Esophagus squamous epithelium (tissue), 5 donors: ENCODE results near the gene ACIN1. TPM values are rescaled to one million over a fixed set of nuclear protein-coding genes. Genes with fewer than 3 reads are reported as not detected.

Experiments used
- DNase-seq: peaks from one replicate; lab custom pipeline; 2025; lab: John Stamatoyannopoulos, UW
- H3K27ac ChIP-seq, 4 donors: fragments of 200-600 bp; sonication (generic); one replicate each; pipeline ENCODE4 v1.5.1; 2016 to 2019; ENCODE audit warnings: mild to moderate bottlenecking in 1 of 4
- H3K27me3 ChIP-seq, 4 donors: fragments of 200-600 bp; sonication (generic); 1 replicate in 3 of 4; 2 replicates in 1 of 4; pipeline versions ENCODE4 v1.5.1 to v1.6.0; 2017 to 2021; ENCODE audit warnings: antibody characterized with exemption in 1 of 4
- H3K36me3 ChIP-seq, 3 donors: fragments of 200-600 bp; sonication (generic); one replicate each; pipeline ENCODE4 v1.5.1; 2016 to 2019
- H3K4me1 ChIP-seq, 3 donors: fragments of 200-600 bp; sonication (generic); one replicate each; pipeline ENCODE4 v1.5.1; 2017 to 2019
- H3K4me3 ChIP-seq, 4 donors: fragments of 200-600 bp; sonication (generic); 1 replicate in 3 of 4; 2 replicates in 1 of 4; pipeline ENCODE4 v1.5.1; 2016 to 2019; ENCODE audit warnings: mild to moderate bottlenecking in 2 of 4, moderate library complexity in 1 of 4
- H3K9me3 ChIP-seq, 3 donors: fragments of 200-600 bp; sonication (generic); one replicate each; pipeline ENCODE4 v1.5.1; 2016 to 2019
- CTCF ChIP-seq, 6 experiments: fragments of 450-650 bp in 4 of 6; fragments of 200-600 bp in 2 of 6; sonication (generic) in 2 of 6; IDR thresholded peaks; one replicate each; pipeline ENCODE4 v1.5.1; 2016 to 2019; ENCODE audit warnings: antibody characterized with exemption in 6 of 6, mild to moderate bottlenecking in 4 of 6, moderate library complexity in 4 of 6
- POLR2A ChIP-seq, 4 donors: fragments of 450-650 bp; IDR thresholded peaks; one replicate each; pipeline ENCODE4 v1.6.1; 2017; ENCODE audit warnings: antibody characterized with exemption in 4 of 4, mild to moderate bottlenecking in 4 of 4, moderate library complexity in 3 of 4
- WGBS, 2 donors: methylation state at CpG; one replicate each; pipeline ENCODE4 v1.1.5; 2018; 5-methylcytosine and 5-hydroxymethylcytosine counted together
- intact Hi-C: fragments of 100-400 bp; cut with DNase I; formaldehyde crosslinking; loops from one replicate; pipeline ENCODE4 v1.15.0; 2022
- total RNA-seq, 4 donors: library from RNA; depleted of rRNA; stranded (reverse); fragments of >200 nt; gene quantifications; one replicate each; pipeline ENCODE4 v1.1.0, GENCODE V29; 2016
- donor health status: DM: yes; HTN: yes; CAD: no.

The ACIN1 gene
- total RNA-seq, 4 donors from 2014 or later, result 51.4 to 107 (median 83.0) TPM

- WGBS, 2 donors, result 95 to 97% methylated on average over 4 of the region's 4 CpGs
- intact Hi-C loops, result no loop called here
- Histone ChIP-seq H3K9me3 (no peaks in the 10 kb centered on the region), H3K4me3 (no peak overlapping the region), H3K36me3 (peaks cover 18 to 75% (median 21%) of the 10 kb centered on the region in 3 donors), H3K27ac (no peak overlapping the region), H3K4me1 (peaks cover 9 to 38% (median 10%) of the 10 kb centered on the region in 3 donors), H3K27me3 (no peaks in the 10 kb centered on the region)
- TF ChIP-seq CTCF (IDR thresholded peaks at IDR 0.05), result no peak
- TF ChIP-seq POLR2A (IDR thresholded peaks at IDR 0.05), result no peak
- no peak for DNase-seq
These were observed 64.0 kb downstream of the ACIN1 start for GRCh38 chr14:23030936-23031335.

- 68 to 70% methylated on average over 2 of the region's 2 CpGs for WGBS, 2 donors
These were observed 66.1 kb downstream of the ACIN1 start for GRCh38 chr14:23028799-23029198.

GRCh38 chr14:23025151-23025814 is 69.7 kb downstream of the ACIN1 start:
- DNase-seq, result no peak
- Histone ChIP-seq H3K27me3 (no peaks in the 10 kb centered on the region), H3K36me3 (peaks cover 0 to 72% (median 15%) of the 10 kb centered on the region in 3 donors), H3K27ac (no peak overlapping the region), H3K4me1 (peaks cover 0 to 15% (median 0%) of the 10 kb centered on the region in 3 donors), H3K4me3 (no peak overlapping the region), H3K9me3 (no peaks in the 10 kb centered on the region)
- intact Hi-C loops, result no loop called here
- TF ChIP-seq POLR2A (IDR thresholded peaks at IDR 0.05), result no peak
- no peak for TF ChIP-seq CTCF (IDR thresholded peaks at IDR 0.05)
- 72 to 76% methylated on average over 4 of the region's 4 CpGs for WGBS, 2 donors

More at GRCh38 chr14:23028799-23029198, 66.1 kb downstream of the ACIN1 start:
- no peak for TF ChIP-seq POLR2A (IDR thresholded peaks at IDR 0.05)
- TF ChIP-seq CTCF (IDR thresholded peaks at IDR 0.05), result no peak
- Histone ChIP-seq H3K27ac (no peak overlapping the region), H3K36me3 (peaks cover 21 to 96% (median 29%) of the 10 kb centered on the region in 3 donors), H3K4me1 (peaks cover 4 to 28% (median 7%) of the 10 kb centered on the region in 3 donors), H3K27me3 (no peaks in the 10 kb centered on the region), H3K4me3 (no peak overlapping the region), H3K9me3 (no peaks in the 10 kb centered on the region)
- no peak for DNase-seq
- intact Hi-C loops, result no loop called here

DNA sequence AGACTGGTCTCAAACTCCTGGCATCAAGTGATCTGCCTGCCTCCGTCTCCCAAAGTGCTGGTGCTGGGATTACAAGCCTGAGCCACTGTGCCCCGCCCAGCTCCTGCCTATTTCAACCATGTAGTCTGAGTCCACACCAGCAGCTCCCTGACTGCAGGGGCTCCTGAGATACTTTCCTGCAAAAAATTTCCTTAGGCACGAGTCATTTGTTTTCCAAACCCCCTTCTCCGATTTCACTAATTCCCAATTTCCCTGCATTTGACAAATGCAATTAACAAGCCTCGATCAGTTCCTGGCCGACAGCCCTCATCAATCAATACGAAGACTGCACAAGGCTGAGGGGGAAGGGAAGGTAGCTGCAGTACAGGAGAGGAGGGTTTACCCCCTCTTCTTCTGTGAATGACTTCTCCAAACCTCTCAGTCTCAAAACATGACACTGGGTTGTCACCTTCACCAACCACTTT is 70.3 kb downstream of the ACIN1 start:
- H3K9me3 ChIP-seq, result no peaks in the 10 kb centered on the region
- H3K27ac ChIP-seq, result no peak overlapping the region
- WGBS, 2 donors, result 63 to 73% methylated on average over 7 of the region's 7 CpGs
- TF ChIP-seq CTCF (IDR thresholded peaks at IDR 0.05) (no peak), POLR2A (IDR thresholded peaks at IDR 0.05) (no peak)
- no peak for DNase-seq
- intact Hi-C loops, result no loop called here
- H3K36me3 ChIP-seq, result peaks cover 0 to 66% (median 15%) of the 10 kb centered on the region in 3 donors
- H3K4me1 ChIP-seq, result peaks cover 0 to 15% (median 0%) of the 10 kb centered on the region in 3 donors
- no peak overlapping the region for H3K4me3 ChIP-seq
- no peaks in the 10 kb centered on the region for H3K27me3 ChIP-seq

DNA sequence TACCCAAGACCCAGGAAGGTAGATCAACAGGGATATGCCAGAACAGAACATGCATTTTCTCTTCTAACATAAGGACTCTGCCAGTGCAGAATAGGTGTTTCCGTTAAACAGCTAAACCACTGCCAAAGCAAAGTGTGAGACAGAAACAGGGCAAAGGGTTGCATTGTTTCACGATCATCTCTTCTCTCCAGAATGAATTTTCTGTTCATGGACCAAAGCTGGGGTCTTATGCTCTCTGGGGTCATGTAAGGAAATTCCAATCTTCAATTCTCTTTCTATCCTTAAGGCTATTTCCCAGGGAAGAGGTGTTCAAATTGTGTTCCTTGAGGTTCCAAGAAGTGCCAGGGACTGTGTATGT is 71.2 kb downstream of the ACIN1 start:
- WGBS, 2 donors, result 89 to 100% methylated on average over 2 of the region's 2 CpGs
- Histone ChIP-seq H3K27me3 (no peaks in the 10 kb centered on the region), H3K4me1 (peaks cover 0 to 8% (median 0%) of the 10 kb centered on the region in 3 donors), H3K27ac (no peak overlapping the region), H3K4me3 (no peak overlapping the region), H3K9me3 (no peaks in the 10 kb centered on the region), H3K36me3 (peaks cover 0 to 57% (median 15%) of the 10 kb centered on the region in 3 donors)
- TF ChIP-seq POLR2A (IDR thresholded peaks at IDR 0.05), result no peak
- no peak for TF ChIP-seq CTCF (IDR thresholded peaks at IDR 0.05)
- intact Hi-C loops, result no loop called here
- no peak for DNase-seq
